DOHH2 (cell line): ENCODE measurements around the gene EXOSC1.

Experiments used
- EZH2phosphoT487 ChIP-seq: fragments of 200-600 bp; sonication (generic); IDR thresholded peaks from 2 replicates; pipeline ENCODE4 v1.6.1; 2017; ENCODE audit warnings: borderline replicate concordance, mild to moderate bottlenecking, antibody characterized with exemption, low read length, moderate library complexity, mixed read lengths
- TF ChIP-seq, protein P1 (sequence below): fragments of 200-600 bp; sonication (generic); IDR thresholded peaks from one replicate; pipeline ENCODE4 v1.5.1; 2014; ENCODE audit warnings: antibody characterized with exemption, mild to moderate bottlenecking, low read depth, low read length; ENCODE audit not compliant: poor library complexity, severe bottlenecking

DNA sequence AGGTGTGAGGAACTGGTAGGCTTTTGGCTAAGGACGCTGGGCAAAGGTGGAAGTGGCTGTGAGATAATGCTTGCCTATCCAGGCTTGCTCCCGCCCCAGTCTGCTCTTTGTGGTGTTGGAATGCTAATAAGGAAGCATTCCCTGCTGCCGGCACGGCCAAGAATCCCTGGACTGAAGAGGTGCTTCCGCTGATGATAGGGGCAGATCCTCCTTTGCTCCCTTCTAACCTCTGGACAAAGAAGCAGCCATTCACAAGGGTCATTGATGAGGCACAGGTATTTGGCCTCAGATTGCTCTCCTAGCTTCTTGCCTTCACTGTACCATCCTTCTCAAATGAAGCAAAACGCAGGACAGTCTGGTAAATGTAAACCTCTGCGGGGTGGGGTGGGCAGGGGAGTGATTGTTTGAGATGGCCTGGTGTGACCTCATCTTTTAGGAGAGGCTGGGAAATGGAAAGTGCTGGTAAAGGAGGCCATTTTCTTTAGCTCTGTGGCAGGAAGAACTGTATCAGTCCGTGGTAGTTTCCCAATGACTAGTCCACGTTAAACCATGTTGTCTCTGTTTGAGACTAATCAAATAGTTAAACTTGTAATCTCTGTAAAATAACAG, 18.1 kb downstream of the EXOSC1 start:
- TF ChIP-seq, protein P1, sequence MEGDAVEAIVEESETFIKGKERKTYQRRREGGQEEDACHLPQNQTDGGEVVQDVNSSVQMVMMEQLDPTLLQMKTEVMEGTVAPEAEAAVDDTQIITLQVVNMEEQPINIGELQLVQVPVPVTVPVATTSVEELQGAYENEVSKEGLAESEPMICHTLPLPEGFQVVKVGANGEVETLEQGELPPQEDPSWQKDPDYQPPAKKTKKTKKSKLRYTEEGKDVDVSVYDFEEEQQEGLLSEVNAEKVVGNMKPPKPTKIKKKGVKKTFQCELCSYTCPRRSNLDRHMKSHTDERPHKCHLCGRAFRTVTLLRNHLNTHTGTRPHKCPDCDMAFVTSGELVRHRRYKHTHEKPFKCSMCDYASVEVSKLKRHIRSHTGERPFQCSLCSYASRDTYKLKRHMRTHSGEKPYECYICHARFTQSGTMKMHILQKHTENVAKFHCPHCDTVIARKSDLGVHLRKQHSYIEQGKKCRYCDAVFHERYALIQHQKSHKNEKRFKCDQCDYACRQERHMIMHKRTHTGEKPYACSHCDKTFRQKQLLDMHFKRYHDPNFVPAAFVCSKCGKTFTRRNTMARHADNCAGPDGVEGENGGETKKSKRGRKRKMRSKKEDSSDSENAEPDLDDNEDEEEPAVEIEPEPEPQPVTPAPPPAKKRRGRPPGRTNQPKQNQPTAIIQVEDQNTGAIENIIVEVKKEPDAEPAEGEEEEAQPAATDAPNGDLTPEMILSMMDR = no peak
- no peak for TF ChIP-seq EZH2phosphoT487
